G401 (cell line): Measurements from ENCODE around the gene MRPL16. TPM values are rescaled to one million over a fixed set of nuclear protein-coding genes. Genes with fewer than 3 reads are reported as not detected.
A peak's percentile ranks its signal among the peaks of the same experiment; 100 is the strongest.
"Not testable (repeated sequence)": the region's sequence is repeated elsewhere in the genome, so short reads cannot be mapped to it uniquely, and the experiment has no call there.

Source experiments
- DNase-seq: peaks from one replicate; pipeline ENCODE4 v3.0.0-alpha.2; 2015; ENCODE audit warnings: low spot score
- in situ Hi-C: cut with HindIII; loops from 2 replicates; pipeline ENCODE4 v1.10.0; 2016; ENCODE audit warnings: low sequenced_read_pairs, mixed read lengths
- total RNA-seq: library from RNA; depleted of rRNA; stranded (reverse); fragments of >200 nt; shearing (Covaris generic); gene quantifications from 2 replicates; pipeline ENCODE4 v1.2.3, GENCODE V29; 2014

The MRPL16 gene
- total RNA-seq, 1 experiment from 2014 or later, result 103 TPM

GRCh38 chr11:59814021-59814420, 3.4 kb upstream of the MRPL16 start:
- in situ Hi-C loops, result no loop called here
- DNase-seq, result no peak

GRCh38 chr11:59813364-59813763, 2.8 kb upstream of the MRPL16 start:
- no peak for DNase-seq
- in situ Hi-C loops, result no loop called here

- in situ Hi-C loops, result no loop called here
- no peak for DNase-seq
These were observed 1.6 kb upstream of the MRPL16 start for GRCh38 chr11:59812220-59812619.

- in situ Hi-C loops, result no loop called here
- no peak for DNase-seq
These were observed 307 bp upstream of the MRPL16 start for GRCh38 chr11:59810911-59811259.

GRCh38 chr11:59807047-59807610, 3.4 kb downstream of the MRPL16 start:
- in situ Hi-C loops, result no loop called here
- DNase-seq, result no peak

- no peak for DNase-seq
- in situ Hi-C loops, result no loop called here
These were observed 6.5 kb downstream of the MRPL16 start for GRCh38 chr11:59804061-59804460.

- in situ Hi-C loops, result no loop called here
- peak; percentile 78 for DNase-seq
These were observed 7.9 kb downstream of the MRPL16 start for GRCh38 chr11:59802639-59803176.

GRCh38 chr11:59801981-59802638, 8.5 kb downstream of the MRPL16 start:
- in situ Hi-C loops, result no loop called here

GRCh38 chr11:59801160-59801706, 9.3 kb downstream of the MRPL16 start:
- DNase-seq, result no peak
- in situ Hi-C loops, result no loop called here

More at GRCh38 chr11:59801981-59802638, 8.5 kb downstream of the MRPL16 start:
- peak; percentile 70 for DNase-seq

GRCh38 chr11:59800390-59801025, 10.1 kb downstream of the MRPL16 start:
- in situ Hi-C loops, result no loop called here
- no peak for DNase-seq

GRCh38 chr11:59794417-59794816, 16.2 kb downstream of the MRPL16 start:
- no peak for DNase-seq
- in situ Hi-C loops, result no loop called here

GRCh38 chr11:59792507-59792906, 18.1 kb downstream of the MRPL16 start:
- in situ Hi-C loops, result no loop called here
- DNase-seq, result no peak

GRCh38 chr11:59791639-59792038, 18.9 kb downstream of the MRPL16 start:
- in situ Hi-C loops, result no loop called here
- no peak for DNase-seq

- no peak for DNase-seq
- in situ Hi-C loops, result no loop called here
These were observed 22.8 kb downstream of the MRPL16 start for GRCh38 chr11:59787816-59788215.

GRCh38 chr11:59787255-59787588, 23.4 kb downstream of the MRPL16 start:
- DNase-seq, result no peak
- in situ Hi-C loops, result no loop called here

- in situ Hi-C loops, result no loop called here
- DNase-seq, result no peak
These were observed 24.8 kb downstream of the MRPL16 start for GRCh38 chr11:59785818-59786217.

- in situ Hi-C loops, DNase-seq: not testable (repeated sequence)
These were observed 26.1 kb downstream of the MRPL16 start for GRCh38 chr11:59784441-59784840.

GRCh38 chr11:59783632-59784090, 26.9 kb downstream of the MRPL16 start:
- in situ Hi-C loops, result no loop called here
- no peak for DNase-seq

- no peak for DNase-seq
- in situ Hi-C loops, result no loop called here
These were observed 28.5 kb downstream of the MRPL16 start for GRCh38 chr11:59782080-59782479.

- in situ Hi-C loops, result no loop called here
- DNase-seq, result no peak
These were observed 31.1 kb downstream of the MRPL16 start for GRCh38 chr11:59779487-59779886.
